ENCODE measurements around the gene WWOX.

DNA sequence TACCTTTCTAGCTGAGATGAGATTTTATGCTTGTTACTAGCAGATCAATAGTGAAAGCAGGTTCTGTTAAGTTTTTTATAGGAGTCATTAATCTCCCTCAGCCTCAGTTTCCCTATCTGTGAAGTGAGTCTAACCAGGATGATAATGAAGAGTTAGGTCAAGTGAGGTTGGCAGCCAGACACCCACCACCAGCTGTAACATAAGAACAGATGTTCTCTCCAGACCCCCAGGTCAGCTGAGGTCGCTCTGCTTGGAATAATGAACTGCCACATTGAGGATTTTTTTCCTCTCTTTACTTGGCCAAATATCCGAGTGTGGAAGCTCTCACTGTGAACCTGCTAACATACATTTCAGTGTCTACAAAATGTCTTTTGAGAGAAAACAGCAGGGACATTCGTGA, 389.6 kb downstream of the WWOX start:
- TF ChIP-seq, protein P1, sequence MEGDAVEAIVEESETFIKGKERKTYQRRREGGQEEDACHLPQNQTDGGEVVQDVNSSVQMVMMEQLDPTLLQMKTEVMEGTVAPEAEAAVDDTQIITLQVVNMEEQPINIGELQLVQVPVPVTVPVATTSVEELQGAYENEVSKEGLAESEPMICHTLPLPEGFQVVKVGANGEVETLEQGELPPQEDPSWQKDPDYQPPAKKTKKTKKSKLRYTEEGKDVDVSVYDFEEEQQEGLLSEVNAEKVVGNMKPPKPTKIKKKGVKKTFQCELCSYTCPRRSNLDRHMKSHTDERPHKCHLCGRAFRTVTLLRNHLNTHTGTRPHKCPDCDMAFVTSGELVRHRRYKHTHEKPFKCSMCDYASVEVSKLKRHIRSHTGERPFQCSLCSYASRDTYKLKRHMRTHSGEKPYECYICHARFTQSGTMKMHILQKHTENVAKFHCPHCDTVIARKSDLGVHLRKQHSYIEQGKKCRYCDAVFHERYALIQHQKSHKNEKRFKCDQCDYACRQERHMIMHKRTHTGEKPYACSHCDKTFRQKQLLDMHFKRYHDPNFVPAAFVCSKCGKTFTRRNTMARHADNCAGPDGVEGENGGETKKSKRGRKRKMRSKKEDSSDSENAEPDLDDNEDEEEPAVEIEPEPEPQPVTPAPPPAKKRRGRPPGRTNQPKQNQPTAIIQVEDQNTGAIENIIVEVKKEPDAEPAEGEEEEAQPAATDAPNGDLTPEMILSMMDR (IDR thresholded peaks at IDR 0.05; ENCODE audit: low read depth, low read length), result no peak
- TF ChIP-seq MYC (IDR thresholded peaks at IDR 0.05; ENCODE audit: low read depth, low read length) (no peak), POLR2A (IDR thresholded peaks at IDR 0.05; ENCODE audit: extremely low read depth, insufficient read length) (no peak)

Measured in NB4 (cell line).